ENCODE results near the gene PRRX2. TPM values are rescaled to one million over a fixed set of nuclear protein-coding genes. Genes with fewer than 3 reads are reported as not detected.

PRRX2 gene
- total and polyA plus RNA-seq, 2 of the 13 experiments (the other 11 are each of a cell fraction or from before 2014, with no cell fraction given) = 0.05 TPM; not detected in 1

DNA sequence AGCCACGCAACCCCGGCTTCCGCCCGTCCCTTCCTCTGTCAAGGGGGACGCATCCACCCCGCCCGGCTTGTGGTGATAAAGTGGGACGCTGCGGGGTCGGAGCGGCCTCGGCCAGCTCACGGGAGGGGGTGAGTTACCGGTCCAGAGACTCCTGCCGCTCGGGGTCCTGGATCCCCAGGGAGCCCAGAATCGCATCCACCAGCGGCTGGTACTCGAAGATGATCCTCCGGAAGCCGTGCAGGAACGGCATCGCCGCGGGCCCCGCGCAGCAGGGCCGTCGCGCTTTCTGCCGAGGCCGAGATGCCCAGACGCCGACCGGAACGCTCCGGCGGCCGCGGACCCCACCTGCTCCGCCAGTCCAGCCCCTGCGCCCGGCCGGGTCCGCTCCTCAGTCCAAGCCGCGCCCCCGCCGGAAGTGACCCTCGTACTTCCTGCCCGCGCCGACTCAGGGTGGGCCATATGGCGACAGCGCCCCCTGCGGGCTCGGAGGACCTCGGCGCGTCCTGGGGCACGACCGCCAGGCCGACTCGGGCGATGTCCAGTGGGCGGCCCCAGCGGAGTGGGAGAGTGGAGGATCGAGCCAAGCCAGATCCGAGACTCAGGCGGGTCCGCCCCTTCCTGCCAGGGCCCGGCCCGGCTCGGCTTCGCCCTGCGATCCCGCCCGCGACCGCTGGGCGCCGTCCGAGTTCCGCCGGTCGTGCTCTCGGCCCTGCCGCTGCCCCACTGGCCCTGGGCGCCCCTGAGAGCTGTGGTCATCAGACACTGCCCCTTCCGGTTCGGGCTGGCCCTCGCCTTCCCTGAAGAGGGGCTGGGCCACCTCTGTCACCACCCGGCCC is 23.5 kb upstream of the PRRX2 start, which contains the start of gene ASB6 (continued):
- TF ChIP-seq ZMYM2 (CRISPR knock-in tag; IDR thresholded peaks at IDR 0.05) (no peak), ZNF451 (CRISPR knock-in tag; IDR thresholded peaks at IDR 0.05) (peak; percentile 73; the same call in 1 of the 2 replicates), KMT2A (CRISPR knock-in tag; IDR thresholded peaks at IDR 0.05) (peak; percentile 96), TARDBP (CRISPR knock-in tag; IDR thresholded peaks at IDR 0.05) (peak; percentile 99), ZNF382 (CRISPR knock-in tag; IDR thresholded peaks at IDR 0.05; ENCODE audit: borderline replicate concordance) (no peak), FOSL1 (CRISPR knock-in tag; IDR thresholded peaks at IDR 0.05; ENCODE audit: borderline replicate concordance) (no peak), ZFP41 (CRISPR knock-in tag; IDR thresholded peaks at IDR 0.05; ENCODE audit: borderline replicate concordance) (no peak), ZNF747 (CRISPR knock-in tag; IDR thresholded peaks at IDR 0.05; ENCODE audit: borderline replicate concordance) (peak; percentile 90; the same call in 1 of the 2 replicates), HMG20A (CRISPR knock-in tag; IDR thresholded peaks at IDR 0.05; ENCODE audit: borderline replicate concordance) (peak; percentile 30; the same call in 1 of the 2 replicates), CBX1 (IDR thresholded peaks at IDR 0.05; ENCODE audit: low read depth) (peak; percentile 92), RFX5 (IDR thresholded peaks at IDR 0.05; ENCODE audit: low read depth, low read length) (no peak), ZNF292 (CRISPR knock-in tag; IDR thresholded peaks at IDR 0.05; ENCODE audit: borderline replicate concordance, low read depth) (no peak)
- TF ChIP-seq, protein P1, sequence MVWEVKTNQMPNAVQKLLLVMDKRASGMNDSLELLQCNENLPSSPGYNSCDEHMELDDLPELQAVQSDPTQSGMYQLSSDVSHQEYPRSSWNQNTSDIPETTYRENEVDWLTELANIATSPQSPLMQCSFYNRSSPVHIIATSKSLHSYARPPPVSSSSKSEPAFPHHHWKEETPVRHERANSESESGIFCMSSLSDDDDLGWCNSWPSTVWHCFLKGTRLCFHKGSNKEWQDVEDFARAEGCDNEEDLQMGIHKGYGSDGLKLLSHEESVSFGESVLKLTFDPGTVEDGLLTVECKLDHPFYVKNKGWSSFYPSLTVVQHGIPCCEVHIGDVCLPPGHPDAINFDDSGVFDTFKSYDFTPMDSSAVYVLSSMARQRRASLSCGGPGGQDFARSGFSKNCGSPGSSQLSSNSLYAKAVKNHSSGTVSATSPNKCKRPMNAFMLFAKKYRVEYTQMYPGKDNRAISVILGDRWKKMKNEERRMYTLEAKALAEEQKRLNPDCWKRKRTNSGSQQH (CRISPR knock-in tag; IDR thresholded peaks at IDR 0.05; ENCODE audit: low read depth) = peak; percentile 37; the same call in 1 of the 2 replicates
- TF ChIP-seq, protein P2, sequence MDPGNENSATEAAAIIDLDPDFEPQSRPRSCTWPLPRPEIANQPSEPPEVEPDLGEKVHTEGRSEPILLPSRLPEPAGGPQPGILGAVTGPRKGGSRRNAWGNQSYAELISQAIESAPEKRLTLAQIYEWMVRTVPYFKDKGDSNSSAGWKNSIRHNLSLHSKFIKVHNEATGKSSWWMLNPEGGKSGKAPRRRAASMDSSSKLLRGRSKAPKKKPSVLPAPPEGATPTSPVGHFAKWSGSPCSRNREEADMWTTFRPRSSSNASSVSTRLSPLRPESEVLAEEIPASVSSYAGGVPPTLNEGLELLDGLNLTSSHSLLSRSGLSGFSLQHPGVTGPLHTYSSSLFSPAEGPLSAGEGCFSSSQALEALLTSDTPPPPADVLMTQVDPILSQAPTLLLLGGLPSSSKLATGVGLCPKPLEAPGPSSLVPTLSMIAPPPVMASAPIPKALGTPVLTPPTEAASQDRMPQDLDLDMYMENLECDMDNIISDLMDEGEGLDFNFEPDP (CRISPR knock-in tag; conservative IDR thresholded peaks at IDR 0.05) = no peak
- TF ChIP-seq, protein P3, sequence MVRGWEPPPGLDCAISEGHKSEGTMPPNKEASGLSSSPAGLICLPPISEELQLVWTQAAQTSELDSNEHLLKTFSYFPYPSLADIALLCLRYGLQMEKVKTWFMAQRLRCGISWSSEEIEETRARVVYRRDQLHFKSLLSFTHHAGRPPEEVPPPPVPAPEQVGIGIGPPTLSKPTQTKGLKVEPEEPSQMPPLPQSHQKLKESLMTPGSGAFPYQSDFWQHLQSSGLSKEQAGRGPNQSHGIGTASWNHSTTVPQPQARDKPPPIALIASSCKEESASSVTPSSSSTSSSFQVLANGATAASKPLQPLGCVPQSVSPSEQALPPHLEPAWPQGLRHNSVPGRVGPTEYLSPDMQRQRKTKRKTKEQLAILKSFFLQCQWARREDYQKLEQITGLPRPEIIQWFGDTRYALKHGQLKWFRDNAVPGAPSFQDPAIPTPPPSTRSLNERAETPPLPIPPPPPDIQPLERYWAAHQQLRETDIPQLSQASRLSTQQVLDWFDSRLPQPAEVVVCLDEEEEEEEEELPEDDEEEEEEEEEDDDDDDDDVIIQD (CRISPR knock-in tag; IDR thresholded peaks at IDR 0.05; ENCODE audit: low read depth) = peak; percentile 79
- TF ChIP-seq, protein P4, sequence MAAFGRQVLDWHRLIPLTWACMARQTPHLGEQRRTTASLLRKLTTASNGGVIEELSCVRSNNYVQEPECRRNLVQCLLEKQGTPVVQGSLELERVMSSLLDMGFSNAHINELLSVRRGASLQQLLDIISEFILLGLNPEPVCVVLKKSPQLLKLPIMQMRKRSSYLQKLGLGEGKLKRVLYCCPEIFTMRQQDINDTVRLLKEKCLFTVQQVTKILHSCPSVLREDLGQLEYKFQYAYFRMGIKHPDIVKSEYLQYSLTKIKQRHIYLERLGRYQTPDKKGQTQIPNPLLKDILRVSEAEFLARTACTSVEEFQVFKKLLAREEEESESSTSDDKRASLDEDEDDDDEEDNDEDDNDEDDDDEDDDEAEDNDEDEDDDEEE (CRISPR knock-in tag; IDR thresholded peaks at IDR 0.05) = peak; percentile 66; the same call in 1 of the 2 replicates

Data from HepG2 (cell line).